ENCODE data around the gene AHNAK2. TPM values are rescaled to one million over a fixed set of nuclear protein-coding genes. Genes with fewer than 3 reads are reported as not detected.

Gene AHNAK2
- total and polyA plus RNA-seq, 9 of the 15 experiments (the other 6 are each of a cell fraction or from before 2014, with no cell fraction given) = 0.04 to 0.09 (median 0.04) TPM; not detected in 6

GRCh38 chr14:104932676-104933631 is 45.2 kb downstream of the AHNAK2 start (continued):
- TF ChIP-seq ERF (CRISPR knock-in tag; IDR thresholded peaks at IDR 0.05) (no peak), ZNF76 (CRISPR knock-in tag; IDR thresholded peaks at IDR 0.05; ENCODE audit: borderline replicate concordance) (no peak), TARDBP (IDR thresholded peaks at IDR 0.05) (0 out of 2 replicates have a peak, but pooled peaks have one; percentile 30), ZNF551 (CRISPR knock-in tag; IDR thresholded peaks at IDR 0.05) (no peak), CTCF (IDR thresholded peaks at IDR 0.05 in 2 of 3, conservative IDR thresholded peaks at IDR 0.05 in 1 of 3; ENCODE audit: insufficient read depth in 2 of 3, low read depth in 1 of 3, low read length in 3 of 3) (peak; percentile 30 to 81 (median 61); a peak in 4 of 6 replicates), GABPA (tag; conservative IDR thresholded peaks at IDR 0.05; ENCODE audit: low read depth) (peak; percentile 85), JUND (IDR thresholded peaks at IDR 0.05; ENCODE audit: borderline replicate concordance, low read depth, low read length) (no peak), JUND (tag; IDR thresholded peaks at IDR 0.05; ENCODE audit: borderline replicate concordance, low read depth, low read length) (no peak), ZEB2 (IDR thresholded peaks at IDR 0.05) (peak; percentile 75; the same call in 1 of the 2 replicates), SREBF2 (CRISPR knock-in tag; IDR thresholded peaks at IDR 0.05) (no peak), MIER1 (IDR thresholded peaks at IDR 0.05; ENCODE audit: low read depth) (no peak), RB1 (IDR thresholded peaks at IDR 0.05; ENCODE audit: low read depth) (peak; percentile 72; the same call in 1 of the 2 replicates), HNRNPK (IDR thresholded peaks at IDR 0.05; ENCODE audit: low read depth, low read length, poor library complexity, severe bottlenecking) (no peak), ZNF146 (CRISPR knock-in tag; IDR thresholded peaks at IDR 0.05; ENCODE audit: unreplicated experiment) (no peak), PHF8 (IDR thresholded peaks at IDR 0.05; ENCODE audit: borderline replicate concordance, low read length) (no peak; the same call in 1 of the 2 replicates), ZNF436 (CRISPR knock-in tag; IDR thresholded peaks at IDR 0.05) (peak; percentile 67), NRF1 (conservative IDR thresholded peaks at IDR 0.05 in 1 of 2, IDR thresholded peaks at IDR 0.05 in 1 of 2) (peak; percentile 11 to 23; a peak in 1 of 4 replicates), SAFB2 (IDR thresholded peaks at IDR 0.05; ENCODE audit: borderline replicate concordance, low read depth, low read length, severe bottlenecking) (no peak), ZBTB33 (CRISPR knock-in tag; IDR thresholded peaks at IDR 0.05) (peak; percentile 44; the same call in 1 of the 2 replicates)
- TF ChIP-seq, protein P1, sequence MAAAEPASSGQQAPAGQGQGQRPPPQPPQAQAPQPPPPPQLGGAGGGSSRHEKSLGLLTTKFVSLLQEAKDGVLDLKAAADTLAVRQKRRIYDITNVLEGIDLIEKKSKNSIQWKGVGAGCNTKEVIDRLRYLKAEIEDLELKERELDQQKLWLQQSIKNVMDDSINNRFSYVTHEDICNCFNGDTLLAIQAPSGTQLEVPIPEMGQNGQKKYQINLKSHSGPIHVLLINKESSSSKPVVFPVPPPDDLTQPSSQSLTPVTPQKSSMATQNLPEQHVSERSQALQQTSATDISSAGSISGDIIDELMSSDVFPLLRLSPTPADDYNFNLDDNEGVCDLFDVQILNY (CRISPR knock-in tag; IDR thresholded peaks at IDR 0.05) = no peak
- TF ChIP-seq, protein P2, sequence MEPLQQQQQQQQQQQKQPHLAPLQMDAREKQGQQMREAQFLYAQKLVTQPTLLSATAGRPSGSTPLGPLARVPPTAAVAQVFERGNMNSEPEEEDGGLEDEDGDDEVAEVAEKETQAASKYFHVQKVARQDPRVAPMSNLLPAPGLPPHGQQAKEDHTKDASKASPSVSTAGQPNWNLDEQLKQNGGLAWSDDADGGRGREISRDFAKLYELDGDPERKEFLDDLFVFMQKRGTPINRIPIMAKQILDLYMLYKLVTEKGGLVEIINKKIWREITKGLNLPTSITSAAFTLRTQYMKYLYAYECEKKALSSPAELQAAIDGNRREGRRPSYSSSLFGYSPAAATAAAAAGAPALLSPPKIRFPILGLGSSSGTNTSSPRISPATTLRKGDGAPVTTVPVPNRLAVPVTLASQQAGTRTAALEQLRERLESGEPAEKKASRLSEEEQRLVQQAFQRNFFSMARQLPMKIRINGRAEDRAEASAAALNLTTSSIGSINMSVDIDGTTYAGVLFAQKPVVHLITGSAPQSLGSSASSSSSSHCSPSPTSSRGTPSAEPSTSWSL (CRISPR knock-in tag; IDR thresholded peaks at IDR 0.05; ENCODE audit: borderline replicate concordance) = no peak

Measured in K562 (cell line).